KMS-11 (cell line): ENCODE results near the gene TWIST2.

Experiments
- H2AFZ ChIP-seq: fragments of 200-600 bp; sonication (generic); 2 replicates; pipeline ENCODE4 v1.6.1; 2016; ENCODE audit warnings: antibody characterized with exemption, mixed run types, low read depth
- H3K27ac ChIP-seq: fragments of 200-600 bp; sonication (generic); 2 replicates; pipeline ENCODE4 v1.6.1; 2016; ENCODE audit warnings: mild to moderate bottlenecking, mixed run types
- H3K27me3 ChIP-seq: fragments of 200-600 bp; sonication (generic); 2 replicates; pipeline ENCODE4 v1.6.1; 2017; ENCODE audit warnings: mild to moderate bottlenecking, low read depth, mixed run types, moderate library complexity; ENCODE audit not compliant: insufficient read depth
- H3K36me3 ChIP-seq: fragments of 200-600 bp; sonication (generic); 2 replicates; pipeline ENCODE4 v1.6.1; 2017; ENCODE audit warnings: mild to moderate bottlenecking, mixed run types; ENCODE audit not compliant: insufficient read depth
- H3K4me1 ChIP-seq: fragments of 200-600 bp; sonication (generic); 2 replicates; pipeline ENCODE4 v1.6.1; 2016; ENCODE audit warnings: mild to moderate bottlenecking, low read depth, mixed run types; ENCODE audit not compliant: poor library complexity, severe bottlenecking
- H3K4me2 ChIP-seq: fragments of 200-600 bp; sonication (generic); 2 replicates; pipeline ENCODE4 v1.7.0; 2016; ENCODE audit warnings: mild to moderate bottlenecking, mixed run types
- H3K4me3 ChIP-seq: fragments of 200-600 bp; sonication (generic); IDR thresholded peaks from 2 replicates; pipeline ENCODE4 v1.6.1; 2017; ENCODE audit warnings: low read depth, low read length, mixed read lengths; ENCODE audit not compliant: insufficient read depth
- H3K79me2 ChIP-seq: fragments of 200-600 bp; sonication (generic); 2 replicates; pipeline ENCODE4 v1.6.1; 2016; ENCODE audit warnings: low read depth, mixed run types; ENCODE audit not compliant: insufficient read depth
- H3K9ac ChIP-seq: fragments of 200-600 bp; sonication (generic); 2 replicates; pipeline ENCODE4 v1.6.1; 2016; ENCODE audit warnings: mild to moderate bottlenecking, mixed run types
- H4K20me1 ChIP-seq: fragments of 200-600 bp; sonication (generic); 2 replicates; pipeline ENCODE4 v1.6.1; 2016; ENCODE audit warnings: mild to moderate bottlenecking, mixed run types; ENCODE audit not compliant: insufficient read depth
- CTCF ChIP-seq: fragments of 200-600 bp; sonication (generic); conservative IDR thresholded peaks from 2 replicates; pipeline ENCODE4 v1.6.1; 2017; ENCODE audit warnings: low read depth, mild to moderate bottlenecking, antibody characterized with exemption, low read length, moderate library complexity, mixed read lengths

TWIST2 gene

DNA sequence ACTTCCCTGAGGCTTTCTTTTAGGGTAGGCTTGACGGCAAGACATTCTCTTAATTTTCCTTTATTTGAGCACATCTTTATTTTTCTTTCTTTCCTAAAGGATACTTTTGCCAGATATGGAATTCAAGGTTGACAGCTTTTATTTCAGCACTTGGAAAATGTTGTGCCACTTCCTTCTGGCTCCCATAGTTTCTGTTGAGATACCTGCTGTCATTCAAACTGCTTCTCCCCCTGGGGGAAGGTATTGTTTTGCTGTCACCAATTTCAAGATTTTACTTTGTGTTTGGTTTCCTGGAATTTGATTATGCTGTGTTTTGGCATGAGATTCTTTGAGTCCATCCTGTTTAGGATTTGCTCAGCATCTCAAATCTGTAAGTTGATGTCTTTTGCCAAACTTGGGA, 39.1 kb upstream of the TWIST2 start:
- no peaks in the 10 kb centered on the region for H4K20me1 ChIP-seq
- H3K4me1 ChIP-seq = no peaks in the 10 kb centered on the region
- no peak overlapping the region for H3K4me2 ChIP-seq
- no peak overlapping the region for H2AFZ ChIP-seq
- H3K36me3 ChIP-seq = no peaks in the 10 kb centered on the region
- no peaks in the 10 kb centered on the region for H3K79me2 ChIP-seq
- TF ChIP-seq CTCF = no peak
- H3K27me3 ChIP-seq = no peaks in the 10 kb centered on the region; the same call in 1 of the 2 replicates
- no peak overlapping the region for H3K4me3 ChIP-seq
- no peak overlapping the region for H3K9ac ChIP-seq
- no peak overlapping the region for H3K27ac ChIP-seq

- H3K27me3 ChIP-seq = no peaks in the 10 kb centered on the region; the same call in 1 of the 2 replicates
- no peaks in the 10 kb centered on the region for H3K79me2 ChIP-seq
- no peak for TF ChIP-seq CTCF
- no peak overlapping the region for H3K27ac ChIP-seq
- H3K4me2 ChIP-seq = no peak overlapping the region
- no peak overlapping the region for H3K9ac ChIP-seq
- H3K4me1 ChIP-seq = no peaks in the 10 kb centered on the region
- no peak overlapping the region for H3K4me3 ChIP-seq
- H2AFZ ChIP-seq = no peak overlapping the region
- H3K36me3 ChIP-seq = no peaks in the 10 kb centered on the region
- no peaks in the 10 kb centered on the region for H4K20me1 ChIP-seq
These were observed 37.6 kb upstream of the TWIST2 start for GRCh38 chr2:238810321-238810720.

DNA sequence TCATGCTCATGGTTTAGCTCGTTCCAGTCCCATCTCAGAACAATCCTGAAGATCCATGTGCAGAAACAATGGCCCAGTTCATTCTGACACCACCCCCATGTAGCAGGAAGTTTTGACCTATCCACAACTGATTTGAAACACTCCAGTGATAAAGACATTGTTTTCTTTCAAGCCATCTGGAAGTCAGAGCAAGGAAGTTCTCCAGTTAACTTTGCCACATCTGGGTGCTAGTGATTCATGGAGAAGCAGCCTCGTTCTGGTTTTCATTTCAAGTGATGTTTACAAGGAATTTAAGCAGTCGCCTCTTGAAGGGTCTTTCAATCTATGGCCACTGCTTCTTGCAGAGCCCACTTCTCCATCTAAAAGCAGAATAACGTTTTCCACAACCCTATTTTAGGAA, 36.6 kb upstream of the TWIST2 start:
- Histone ChIP-seq H3K9ac (no peak overlapping the region), H3K4me1 (no peaks in the 10 kb centered on the region), H2AFZ (no peak overlapping the region), H3K27ac (no peak overlapping the region), H4K20me1 (no peaks in the 10 kb centered on the region), H3K27me3 (no peaks in the 10 kb centered on the region; the same call in 1 of the 2 replicates), H3K79me2 (no peaks in the 10 kb centered on the region), H3K36me3 (no peaks in the 10 kb centered on the region), H3K4me2 (no peak overlapping the region), H3K4me3 (no peak overlapping the region)
- no peak for TF ChIP-seq CTCF

GRCh38 chr2:238811759-238812158, 36.1 kb upstream of the TWIST2 start:
- no peaks in the 10 kb centered on the region for H3K36me3 ChIP-seq

More at GRCh38 chr2:238811759-238812158, 36.1 kb upstream of the TWIST2 start:
- H3K4me3 ChIP-seq = no peak overlapping the region
- TF ChIP-seq CTCF = no peak
- no peak overlapping the region for H2AFZ ChIP-seq
- no peaks in the 10 kb centered on the region for H3K79me2 ChIP-seq
- no peak overlapping the region for H3K4me2 ChIP-seq
- no peak overlapping the region for H3K9ac ChIP-seq
- no peaks in the 10 kb centered on the region for H3K4me1 ChIP-seq
- no peaks in the 10 kb centered on the region for H4K20me1 ChIP-seq
- H3K27me3 ChIP-seq = no peaks in the 10 kb centered on the region; the same call in 1 of the 2 replicates
- no peak overlapping the region for H3K27ac ChIP-seq
